ENCODE results near the gene C1orf105.

GRCh38 chr1:172457479-172458130 is 37.1 kb downstream of the C1orf105 start:
- no peak for TF ChIP-seq TCF12 (IDR thresholded peaks at IDR 0.05; ENCODE audit: low read depth, low read length)
- no peak for TF ChIP-seq YY1 (IDR thresholded peaks at IDR 0.05; ENCODE audit: low read depth, low read length)
- no peak for TF ChIP-seq GABPA (IDR thresholded peaks at IDR 0.05; ENCODE audit: low read depth)
- TF ChIP-seq POLR2A (IDR thresholded peaks at IDR 0.05; ENCODE audit: low read depth, low read length): no peak
- no peak for TF ChIP-seq TARDBP (IDR thresholded peaks at IDR 0.05; ENCODE audit: borderline replicate concordance)
- TF ChIP-seq CREB1 (IDR thresholded peaks at IDR 0.05; ENCODE audit: low read depth): no peak

Measured in GM12878 (cell line).